HG03108 (cell line): ENCODE results near the gene PAQR5.
"Not testable (repeated sequence)": the region's sequence is repeated elsewhere in the genome, so short reads cannot be mapped to it uniquely, and the experiment has no call there.

Experiments used
- ATAC-seq: cut with Tn5 transposase; IDR thresholded peaks from one replicate; pipeline ENCODE4 v1.9.1; 2021; ENCODE audit warnings: moderate library complexity; ENCODE audit not compliant: unreplicated experiment

PAQR5 gene

GRCh38 chr15:69314736-69315135 lies 16.0 kb downstream of the PAQR5 start:
- ATAC-seq: no peak

- ATAC-seq: no peak
These were observed 16.8 kb downstream of the PAQR5 start for GRCh38 chr15:69315402-69316110.

- ATAC-seq: no peak
These were observed 17.6 kb downstream of the PAQR5 start for GRCh38 chr15:69316291-69316690.

GRCh38 chr15:69317392-69317841 lies 18.7 kb downstream of the PAQR5 start:
- ATAC-seq: no peak

GRCh38 chr15:69318033-69318432 lies 19.3 kb downstream of the PAQR5 start:
- ATAC-seq: no peak

- ATAC-seq: no peak
These were observed 21.0 kb downstream of the PAQR5 start for GRCh38 chr15:69319384-69320375.

- ATAC-seq: no peak
These were observed 22.4 kb downstream of the PAQR5 start for GRCh38 chr15:69320977-69321554.

- no peak for ATAC-seq
These were observed 25.2 kb downstream of the PAQR5 start for GRCh38 chr15:69323893-69324430.

- no peak for ATAC-seq
These were observed 25.9 kb downstream of the PAQR5 start for GRCh38 chr15:69324565-69324964.

GRCh38 chr15:69325456-69325971 lies 26.8 kb downstream of the PAQR5 start:
- no peak for ATAC-seq

GRCh38 chr15:69328080-69328479 lies 29.4 kb downstream of the PAQR5 start:
- ATAC-seq: no peak

GRCh38 chr15:69328739-69329138 lies 30.0 kb downstream of the PAQR5 start:
- ATAC-seq: no peak

- ATAC-seq: no peak
These were observed 38.4 kb downstream of the PAQR5 start for GRCh38 chr15:69337138-69337537.

GRCh38 chr15:69338535-69339213 lies 40.0 kb downstream of the PAQR5 start:
- no peak for ATAC-seq

- ATAC-seq: not testable (repeated sequence)
These were observed 40.5 kb downstream of the PAQR5 start for GRCh38 chr15:69339214-69339543.

GRCh38 chr15:69340243-69340900 lies 41.7 kb downstream of the PAQR5 start:
- ATAC-seq: no peak

GRCh38 chr15:69341356-69341755 lies 42.6 kb downstream of the PAQR5 start:
- ATAC-seq: no peak

- ATAC-seq: no peak
These were observed 43.9 kb downstream of the PAQR5 start for GRCh38 chr15:69342460-69343076.

GRCh38 chr15:69343133-69343532 lies 44.4 kb downstream of the PAQR5 start:
- no peak for ATAC-seq

- ATAC-seq: no peak
These were observed 45.5 kb downstream of the PAQR5 start for GRCh38 chr15:69344238-69344637.
